BLaER1 treated with 17β-estradiol and CSF1 and Interleukin-3, amounts not matched to agents 10 nM and 100 nM (cell line): ENCODE data around the gene NGF.

ENCODE experiments used
- H3K27ac ChIP-seq, 11 experiments: shearing (Covaris generic); formaldehyde crosslinking; 2 replicates each; pipeline ENCODE4 v1.8.1; 2022
- H3K27me3 ChIP-seq, 11 experiments: shearing (Covaris generic); formaldehyde crosslinking; 2 replicates each; pipeline ENCODE4 v1.8.1; 2022
- H3K36me3 ChIP-seq, 11 experiments: shearing (Covaris generic); formaldehyde crosslinking; 2 replicates each; pipeline ENCODE4 v1.8.1; 2022
- H3K4me1 ChIP-seq, 10 experiments: shearing (Covaris generic); formaldehyde crosslinking; 2 replicates each; pipeline ENCODE4 v1.8.1; 2022
- H3K4me2 ChIP-seq, 11 experiments: shearing (Covaris generic); formaldehyde crosslinking; 2 replicates each; pipeline ENCODE4 v1.8.1; 2022
- H3K4me3 ChIP-seq, 10 experiments: shearing (Covaris generic); formaldehyde crosslinking; 2 replicates each; pipeline ENCODE4 v1.8.1; 2022
- H3K9ac ChIP-seq, 11 experiments: shearing (Covaris generic); formaldehyde crosslinking; 2 replicates each; pipeline ENCODE4 v1.8.1; 2022
- H3K9me3 ChIP-seq, 11 experiments: shearing (Covaris generic); formaldehyde crosslinking; replicated peaks in 1 of 11; 2 replicates each; pipeline ENCODE4 v1.8.1; 2022
- H4K20me1 ChIP-seq, 11 experiments: shearing (Covaris generic); formaldehyde crosslinking; 2 replicates each; pipeline ENCODE4 v1.8.1; 2022
- Cebpa-rat ChIP-seq, 11 experiments: shearing (Covaris generic); IDR thresholded peaks; 2 replicates each; pipeline ENCODE4 v1.8.1; 2022

The NGF gene

GRCh38 chr1:115341948-115342347 lies 3.9 kb upstream of the NGF start:
- no peak for TF ChIP-seq Cebpa-rat (IDR thresholded peaks at IDR 0.05)
- Histone ChIP-seq H3K4me3 (no peak overlapping the region), H3K4me2 (peak overlapping the region; percentile 69 to 86 (median 77)), H3K4me1 (peaks cover 22 to 49% (median 44%) of the 10 kb centered on the region in 10 experiments), H4K20me1 (no peaks in the 10 kb centered on the region; a peak in 1 of 22 replicates), H3K27me3 (no peaks in the 10 kb centered on the region), H3K9ac (no peak overlapping the region), H3K36me3 (no peaks in the 10 kb centered on the region), H3K27ac (peak overlapping the region in 6 of 11 experiments; percentile 29 to 66 (median 59); a peak in 6 of 22 replicates), H3K9me3 (peaks cover 6 to 17% (median 14%) of the 10 kb centered on the region in 11 experiments; a peak in 18 of 22 replicates)

- no peak for TF ChIP-seq Cebpa-rat (IDR thresholded peaks at IDR 0.05)
- H3K27me3 ChIP-seq, result no peaks in the 10 kb centered on the region
- H3K9ac ChIP-seq, result peak overlapping the region in 6 of 11 experiments; percentile 4 to 34 (median 29); a peak in 5 of 22 replicates
- H3K4me3 ChIP-seq, result peak overlapping the region in 2 of 10 experiments; percentile 8 to 11; a peak in 4 of 20 replicates
- peak overlapping the region; percentile 69 to 86 (median 77) for H3K4me2 ChIP-seq
- peak overlapping the region in 8 of 11 experiments; percentile 28 to 66 (median 60); a peak in 13 of 22 replicates for H3K27ac ChIP-seq
- peaks cover 22 to 53% (median 44%) of the 10 kb centered on the region in 10 experiments for H3K4me1 ChIP-seq
- H3K36me3 ChIP-seq, result no peaks in the 10 kb centered on the region
- no peaks in the 10 kb centered on the region; a peak in 1 of 22 replicates for H4K20me1 ChIP-seq
- H3K9me3 ChIP-seq, result peaks cover 6 to 17% (median 14%) of the 10 kb centered on the region in 11 experiments; a peak in 18 of 22 replicates
These were observed 2.8 kb upstream of the NGF start for GRCh38 chr1:115340879-115341278.

- Histone ChIP-seq H3K9ac (no peak overlapping the region), H3K36me3 (no peaks in the 10 kb centered on the region), H3K4me3 (no peak overlapping the region), H4K20me1 (no peaks in the 10 kb centered on the region; a peak in 1 of 22 replicates), H3K4me1 (peaks cover 23 to 52% (median 32%) of the 10 kb centered on the region in 10 experiments), H3K9me3 (peaks cover 6 to 17% (median 14%) of the 10 kb centered on the region in 11 experiments; a peak in 18 of 22 replicates), H3K4me2 (no peak overlapping the region), H3K27me3 (no peaks in the 10 kb centered on the region), H3K27ac (no peak overlapping the region)
- no peak for TF ChIP-seq Cebpa-rat (IDR thresholded peaks at IDR 0.05)
These were observed 390 bp upstream of the NGF start for GRCh38 chr1:115338457-115338820.

GRCh38 chr1:115337276-115337632 lies 795 bp downstream of the NGF start:
- no peaks in the 10 kb centered on the region; a peak in 1 of 22 replicates for H4K20me1 ChIP-seq
- peaks cover 6 to 17% (median 14%) of the 10 kb centered on the region in 11 experiments; a peak in 18 of 22 replicates for H3K9me3 ChIP-seq
- H3K27me3 ChIP-seq, result no peaks in the 10 kb centered on the region
- H3K36me3 ChIP-seq, result no peaks in the 10 kb centered on the region
- no peak overlapping the region for H3K4me2 ChIP-seq
- no peak overlapping the region for H3K4me3 ChIP-seq
- no peak for TF ChIP-seq Cebpa-rat (IDR thresholded peaks at IDR 0.05)
- no peak overlapping the region for H3K9ac ChIP-seq
- H3K4me1 ChIP-seq, result peaks cover 20 to 52% (median 27%) of the 10 kb centered on the region in 10 experiments
- H3K27ac ChIP-seq, result no peak overlapping the region

- Histone ChIP-seq H3K27ac (no peak overlapping the region), H3K9ac (no peak overlapping the region), H3K27me3 (no peaks in the 10 kb centered on the region), H3K9me3 (peaks cover 6 to 17% (median 14%) of the 10 kb centered on the region in 11 experiments; a peak in 18 of 22 replicates), H3K4me3 (no peak overlapping the region), H3K36me3 (no peaks in the 10 kb centered on the region), H3K4me1 (peaks cover 14 to 50% (median 22%) of the 10 kb centered on the region in 10 experiments), H4K20me1 (no peaks in the 10 kb centered on the region; a peak in 1 of 22 replicates), H3K4me2 (no peak overlapping the region)
- no peak for TF ChIP-seq Cebpa-rat (IDR thresholded peaks at IDR 0.05)
These were observed 1.3 kb downstream of the NGF start for GRCh38 chr1:115336741-115337140.

GRCh38 chr1:115332813-115333608 lies 5.0 kb downstream of the NGF start:
- no peak overlapping the region for H3K9ac ChIP-seq

GRCh38 chr1:115331558-115332331 lies 6.3 kb downstream of the NGF start:
- Histone ChIP-seq H3K9me3 (no peaks in the 10 kb centered on the region), H3K4me1 (peaks cover 0 to 30% (median 6%) of the 10 kb centered on the region in 10 experiments; a peak in 9 of 20 replicates), H3K36me3 (no peaks in the 10 kb centered on the region), H3K27ac (no peak overlapping the region), H3K9ac (no peak overlapping the region), H3K4me3 (no peak overlapping the region), H4K20me1 (no peaks in the 10 kb centered on the region), H3K4me2 (no peak overlapping the region), H3K27me3 (no peaks in the 10 kb centered on the region)
- TF ChIP-seq Cebpa-rat (IDR thresholded peaks at IDR 0.05), result no peak

More at GRCh38 chr1:115332813-115333608, 5.0 kb downstream of the NGF start:
- no peak overlapping the region for H3K27ac ChIP-seq
- peak overlapping the region in 6 of 11 experiments; percentile 11 to 33 (median 26); a peak in 6 of 22 replicates for H3K4me2 ChIP-seq
- H3K27me3 ChIP-seq, result no peaks in the 10 kb centered on the region
- H3K4me3 ChIP-seq, result no peak overlapping the region
- H3K36me3 ChIP-seq, result no peaks in the 10 kb centered on the region
- H3K9me3 ChIP-seq, result peaks cover 6 to 9% (median 8%) of the 10 kb centered on the region in 11 experiments; a peak in 18 of 22 replicates
- H4K20me1 ChIP-seq, result no peaks in the 10 kb centered on the region; a peak in 1 of 22 replicates
- no peak for TF ChIP-seq Cebpa-rat (IDR thresholded peaks at IDR 0.05)
- H3K4me1 ChIP-seq, result peaks cover 0 to 30% (median 6%) of the 10 kb centered on the region in 10 experiments; a peak in 9 of 20 replicates

GRCh38 chr1:115330480-115331013 lies 7.5 kb downstream of the NGF start:
- Histone ChIP-seq H3K27me3 (no peaks in the 10 kb centered on the region), H3K9me3 (no peaks in the 10 kb centered on the region), H3K9ac (no peak overlapping the region), H3K27ac (no peak overlapping the region), H3K36me3 (no peaks in the 10 kb centered on the region), H3K4me3 (no peak overlapping the region), H3K4me1 (peaks cover 0 to 27% (median 6%) of the 10 kb centered on the region in 10 experiments; a peak in 9 of 20 replicates), H4K20me1 (no peaks in the 10 kb centered on the region), H3K4me2 (no peak overlapping the region)
- no peak for TF ChIP-seq Cebpa-rat (IDR thresholded peaks at IDR 0.05)
